A673 (cell line): ENCODE results near the gene TRIML1. TPM values are rescaled to one million over a fixed set of nuclear protein-coding genes. Genes with fewer than 3 reads are reported as not detected.

Experiments used
- BruUV-seq: library from RNA; stranded (reverse); fragments of 400-500 nt; replicated peaks from 2 replicates; lab custom pipeline; 2021; lab: Mats Ljungman, UMichigan
- CTCF ChIA-PET: fragments of 300-600 bp; sonication (Branson Sonifier 250); formaldehyde crosslinking; loops from one replicate; lab custom pipeline; 2022; ENCODE audit warnings: antibody characterized with exemption; lab: Charles Lee
- POLR2A ChIA-PET: fragments of 300-600 bp; sonication (Branson Sonifier 250); formaldehyde crosslinking; loops from one replicate; lab custom pipeline; 2022; ENCODE audit warnings: antibody characterized with exemption; ENCODE audit not compliant: low non-redundant PET; lab: Charles Lee
- DNase-seq: peaks from one replicate; pipeline ENCODE4 v3.0.0-alpha.2; 2015; ENCODE audit warnings: low spot score
- H3K27ac ChIP-seq: fragments of 200-600 bp; sonication (generic); 2 replicates; pipeline ENCODE4 v1.5.1; 2016; ENCODE audit warnings: mixed run types, low read depth, mild to moderate bottlenecking, mixed read lengths, antibody characterized with exemption, low read length; ENCODE audit not compliant: poor library complexity, severe bottlenecking
- H3K27me3 ChIP-seq: fragments of 200-600 bp; sonication (generic); replicated peaks from 2 replicates; pipeline ENCODE4 v1.6.1; 2017; ENCODE audit warnings: mixed run types, low read depth, mild to moderate bottlenecking, mixed read lengths, antibody characterized with exemption, low read length; ENCODE audit not compliant: insufficient read depth, poor library complexity
- H3K36me3 ChIP-seq: fragments of 200-600 bp; sonication (generic); 2 replicates; pipeline ENCODE4 v1.6.1; 2016; ENCODE audit warnings: mixed run types, mild to moderate bottlenecking, mixed read lengths, antibody characterized with exemption, low read length; ENCODE audit not compliant: insufficient read depth, poor library complexity, severe bottlenecking
- H3K4me1 ChIP-seq: fragments of 200-600 bp; sonication (generic); 2 replicates; pipeline ENCODE4 v1.6.1; 2017; ENCODE audit warnings: mixed run types, mild to moderate bottlenecking, mixed read lengths, antibody characterized with exemption, low read length; ENCODE audit not compliant: insufficient read depth, poor library complexity, severe bottlenecking
- H3K4me3 ChIP-seq: fragments of 200-600 bp; sonication (generic); 2 replicates; pipeline ENCODE4 v1.5.1; 2016; ENCODE audit warnings: low read depth, mixed run types, mild to moderate bottlenecking, mixed read lengths, low read length; ENCODE audit not compliant: poor library complexity, severe bottlenecking
- H3K9me3 ChIP-seq: fragments of 200-600 bp; sonication (generic); 2 replicates; pipeline ENCODE4 v1.6.1; 2016; ENCODE audit warnings: mixed run types, low read depth, mild to moderate bottlenecking, mixed read lengths, antibody characterized with exemption, low read length; ENCODE audit not compliant: poor library complexity, severe bottlenecking
- EZH2 ChIP-seq: fragments of 200-600 bp; sonication (generic); IDR thresholded peaks from 2 replicates; pipeline ENCODE4 v1.6.1; 2017; ENCODE audit warnings: borderline replicate concordance, low read depth, mild to moderate bottlenecking, mixed read lengths, antibody characterized with exemption, low read length; ENCODE audit not compliant: poor library complexity, severe bottlenecking
- intact Hi-C: fragments of 100-400 bp; cut with micrococcal nuclease; formaldehyde crosslinking; loops from one replicate; pipeline ENCODE4 v1.10.0; 2022; ENCODE audit not compliant: unreplicated experiment
- total RNA-seq: library from RNA; stranded (reverse); gene quantifications from 2 replicates; pipeline ENCODE4 v1.2.3, GENCODE V29; 2021
- TF ChIP-seq, protein P1 (sequence below): fragments of 300-800, 200-600 bp; sonication (generic); conservative IDR thresholded peaks from 2 replicates; pipeline ENCODE4 v1.5.1; 2017; ENCODE audit warnings: low read depth, mild to moderate bottlenecking, antibody characterized with exemption, low read length, moderate library complexity, mixed read lengths

The TRIML1 gene
- total RNA-seq, 1 experiment from 2014 or later = not detected

DNA sequence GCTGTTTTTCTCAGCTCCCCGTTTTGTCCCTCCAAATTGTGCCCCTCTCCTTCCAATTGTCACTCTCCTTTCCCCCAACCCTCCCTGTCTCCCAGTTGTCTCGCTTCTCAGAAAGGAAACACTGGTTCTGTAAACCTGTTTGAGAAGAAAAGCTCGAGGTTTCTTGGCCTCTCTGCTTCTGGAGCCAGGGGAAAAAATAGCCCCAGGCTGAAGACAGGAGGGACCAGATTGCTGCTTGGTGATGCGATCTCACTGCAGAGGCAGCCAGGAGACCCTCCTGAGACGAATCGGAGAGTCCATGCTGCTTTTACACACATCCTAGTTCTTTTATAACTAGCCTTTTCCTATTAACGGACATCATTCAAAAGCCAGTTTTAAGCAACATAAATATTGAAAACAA, 21.2 kb downstream of the TRIML1 start:
- Histone ChIP-seq H3K9me3 (no peaks in the 10 kb centered on the region), H3K27me3 (no peaks in the 10 kb centered on the region), H3K4me3 (no peak overlapping the region), H3K27ac (no peak overlapping the region), H3K36me3 (no peaks in the 10 kb centered on the region), H3K4me1 (no peaks in the 10 kb centered on the region)
- no TSS peak for BruUV-seq
- ChIA-PET CTCF (no interaction called here), POLR2A (no interaction called here)
- TF ChIP-seq, protein P1, sequence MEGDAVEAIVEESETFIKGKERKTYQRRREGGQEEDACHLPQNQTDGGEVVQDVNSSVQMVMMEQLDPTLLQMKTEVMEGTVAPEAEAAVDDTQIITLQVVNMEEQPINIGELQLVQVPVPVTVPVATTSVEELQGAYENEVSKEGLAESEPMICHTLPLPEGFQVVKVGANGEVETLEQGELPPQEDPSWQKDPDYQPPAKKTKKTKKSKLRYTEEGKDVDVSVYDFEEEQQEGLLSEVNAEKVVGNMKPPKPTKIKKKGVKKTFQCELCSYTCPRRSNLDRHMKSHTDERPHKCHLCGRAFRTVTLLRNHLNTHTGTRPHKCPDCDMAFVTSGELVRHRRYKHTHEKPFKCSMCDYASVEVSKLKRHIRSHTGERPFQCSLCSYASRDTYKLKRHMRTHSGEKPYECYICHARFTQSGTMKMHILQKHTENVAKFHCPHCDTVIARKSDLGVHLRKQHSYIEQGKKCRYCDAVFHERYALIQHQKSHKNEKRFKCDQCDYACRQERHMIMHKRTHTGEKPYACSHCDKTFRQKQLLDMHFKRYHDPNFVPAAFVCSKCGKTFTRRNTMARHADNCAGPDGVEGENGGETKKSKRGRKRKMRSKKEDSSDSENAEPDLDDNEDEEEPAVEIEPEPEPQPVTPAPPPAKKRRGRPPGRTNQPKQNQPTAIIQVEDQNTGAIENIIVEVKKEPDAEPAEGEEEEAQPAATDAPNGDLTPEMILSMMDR = no peak
- TF ChIP-seq EZH2 = no peak
- intact Hi-C loops = no loop called here
- no peak for DNase-seq

GRCh38 chr4:188161167-188161566, 21.9 kb downstream of the TRIML1 start:
- intact Hi-C loops = no loop called here
- H3K36me3 ChIP-seq = no peaks in the 10 kb centered on the region
- no peaks in the 10 kb centered on the region for H3K4me1 ChIP-seq
- BruUV-seq = no TSS peak
- H3K4me3 ChIP-seq = no peak overlapping the region
- no peak overlapping the region for H3K27ac ChIP-seq
- POLR2A ChIA-PET = no interaction called here
- no peak for DNase-seq
- H3K27me3 ChIP-seq = no peaks in the 10 kb centered on the region
- TF ChIP-seq, protein P1 = no peak
- TF ChIP-seq EZH2 = no peak
- H3K9me3 ChIP-seq = no peaks in the 10 kb centered on the region
- CTCF ChIA-PET = interaction anchor here (0.6 kb wide), 1 partner anchor 1452 kb away, joined by 5 read pairs; no protein-coding TSS in a partner anchor

GRCh38 chr4:188162698-188163097, 23.5 kb downstream of the TRIML1 start:
- no TSS peak for BruUV-seq
- no peaks in the 10 kb centered on the region for H3K4me1 ChIP-seq
- H3K9me3 ChIP-seq = no peaks in the 10 kb centered on the region
- no peak for TF ChIP-seq EZH2
- TF ChIP-seq, protein P1 = no peak
- H3K27me3 ChIP-seq = no peaks in the 10 kb centered on the region
- no peak for DNase-seq
- no peaks in the 10 kb centered on the region for H3K36me3 ChIP-seq
- ChIA-PET CTCF (no interaction called here), POLR2A (interaction anchor here (0.5 kb wide), 1 partner anchor 23 kb away, joined by 7 read pairs; no protein-coding TSS in a partner anchor)
- H3K27ac ChIP-seq = no peak overlapping the region
- no peak overlapping the region for H3K4me3 ChIP-seq
- intact Hi-C loops = no loop called here
